GM23338 (cell line): Measurements from ENCODE around the gene MCEE. TPM values are rescaled to one million over a fixed set of nuclear protein-coding genes. Genes with fewer than 3 reads are reported as not detected.

Experiments
- ATAC-seq: fragments of 200-7000 bp; cut with Tn5 transposase; 3 replicates; pipeline ENCODE4 v1.9.1; 2020
- DNase-seq: peaks from one replicate; pipeline ENCODE4 v3.0.0-alpha.2; 2015; ENCODE audit warnings: low spot score
- H2AFZ ChIP-seq: fragments of 200-600 bp; sonication (generic); 2 replicates; pipeline ENCODE4 v1.8.0; 2016; ENCODE audit warnings: antibody characterized with exemption, mild to moderate bottlenecking, moderate library complexity
- H3F3A ChIP-seq: fragments of 200-600 bp; sonication (generic); replicated peaks from 2 replicates; pipeline ENCODE4 v1.8.0; 2017; ENCODE audit warnings: antibody characterized with exemption, mixed run types, low read depth
- H3K27ac ChIP-seq: fragments of 200-600 bp; sonication (generic); 2 replicates; pipeline ENCODE4 v1.6.1; 2016; ENCODE audit warnings: low read depth
- H3K27me3 ChIP-seq: fragments of 200-600 bp; sonication (generic); 2 replicates; pipeline ENCODE4 v1.8.0; 2016; ENCODE audit warnings: mild to moderate bottlenecking, mixed run types, moderate library complexity; ENCODE audit not compliant: insufficient read depth
- H3K36me3 ChIP-seq: fragments of 200-600 bp; sonication (generic); 2 replicates; pipeline ENCODE4 v1.8.0; 2016; ENCODE audit warnings: mild to moderate bottlenecking; ENCODE audit not compliant: insufficient read depth
- H3K4me1 ChIP-seq: fragments of 200-600 bp; sonication (generic); 2 replicates; pipeline ENCODE4 v1.8.0; 2016; ENCODE audit warnings: mild to moderate bottlenecking, moderate library complexity; ENCODE audit not compliant: insufficient read depth
- H3K4me2 ChIP-seq: fragments of 200-600 bp; sonication (generic); 2 replicates; pipeline ENCODE4 v1.7.1; 2017; ENCODE audit warnings: mixed run types
- H3K4me3 ChIP-seq: fragments of 200-600 bp; sonication (generic); 2 replicates; pipeline ENCODE4 v1.6.1; 2016; ENCODE audit warnings: mixed run types
- H3K79me2 ChIP-seq: fragments of 200-600 bp; sonication (generic); replicated peaks from 2 replicates; pipeline ENCODE4 v1.8.0; 2017; ENCODE audit warnings: mild to moderate bottlenecking; ENCODE audit not compliant: insufficient read depth
- H3K9me2 ChIP-seq: fragments of 200-600 bp; sonication (generic); 2 replicates; pipeline ENCODE4 v1.8.0; 2017; ENCODE audit not compliant: insufficient read depth
- H4K20me1 ChIP-seq: fragments of 200-600 bp; sonication (generic); replicated peaks from 2 replicates; pipeline ENCODE4 v1.8.0; 2017; ENCODE audit warnings: mild to moderate bottlenecking; ENCODE audit not compliant: insufficient read depth
- H3K27ac Mint-ChIP-seq: 2 replicates; pipeline ENCODE4 v1.8.0; 2020; ENCODE audit warnings: inconsistent platforms, mild to moderate bottlenecking, moderate library complexity, mixed read lengths
- H3K27me3 Mint-ChIP-seq: 3 replicates; pipeline ENCODE4 v1.8.0; 2022; ENCODE audit warnings: low read depth, mild to moderate bottlenecking, moderate library complexity, mixed read lengths, inconsistent platforms; ENCODE audit not compliant: insufficient read depth, poor library complexity
- H3K36me3 Mint-ChIP-seq: 3 replicates; pipeline ENCODE4 v1.8.0; 2021; ENCODE audit warnings: low read depth, mild to moderate bottlenecking, inconsistent platforms, moderate library complexity, mixed read lengths
- H3K4me1 Mint-ChIP-seq: 3 replicates; pipeline ENCODE4 v1.8.0; 2020; ENCODE audit warnings: mild to moderate bottlenecking, inconsistent platforms, mixed read lengths
- H3K4me3 Mint-ChIP-seq: 3 replicates; pipeline ENCODE4 v1.8.0; 2021; ENCODE audit warnings: moderate library complexity, mild to moderate bottlenecking, inconsistent platforms, mixed read lengths
- H3K9me3 Mint-ChIP-seq: 3 replicates; pipeline ENCODE4 v1.8.0; 2020; ENCODE audit warnings: moderate library complexity, mild to moderate bottlenecking, inconsistent platforms, mixed read lengths
- CREB1 ChIP-seq: fragments of 250-450 bp; sonication (Bioruptor Pico); IDR thresholded peaks from 2 replicates; pipeline ENCODE4 v1.5.0; 2020; ENCODE audit warnings: low read depth, mild to moderate bottlenecking, moderate library complexity
- CTCF ChIP-seq, 2 experiments: fragments of 200-600 bp in 1 of 2; sonication (generic) in 1 of 2; conservative IDR thresholded peaks; 2 replicates each; pipeline versions ENCODE4 v1.5.1 to v1.6.1; 2016 to 2017; ENCODE audit warnings: antibody characterized with exemption in 2 of 2, low read depth in 2 of 2, mild to moderate bottlenecking in 2 of 2, moderate library complexity in 1 of 2
- ETS1 ChIP-seq: IDR thresholded peaks from 2 replicates; pipeline ENCODE4 v1.6.1; 2016; ENCODE audit warnings: antibody characterized with exemption
- EZH2 ChIP-seq: fragments of 200-600 bp; sonication (generic); IDR thresholded peaks from one replicate; pipeline ENCODE4 v1.8.0; 2017; ENCODE audit warnings: antibody characterized with exemption, mild to moderate bottlenecking, low read depth; ENCODE audit not compliant: unreplicated experiment
- EZH2phosphoT487 ChIP-seq: fragments of 200-600 bp; sonication (generic); IDR thresholded peaks from one replicate; pipeline ENCODE4 v1.8.1; 2018; ENCODE audit warnings: antibody characterized with exemption; ENCODE audit not compliant: unreplicated experiment
- JUNB ChIP-seq: IDR thresholded peaks from one replicate; pipeline ENCODE4 v1.6.1; 2016; ENCODE audit warnings: antibody characterized with exemption; ENCODE audit not compliant: unreplicated experiment
- NANOG ChIP-seq: IDR thresholded peaks from 2 replicates; pipeline ENCODE4 v1.6.1; 2016; ENCODE audit warnings: antibody characterized with exemption, borderline replicate concordance
- POLR2AphosphoS5 ChIP-seq: IDR thresholded peaks from 2 replicates; pipeline ENCODE4 v1.6.1; 2016; ENCODE audit warnings: antibody characterized with exemption, low read depth
- REST ChIP-seq: IDR thresholded peaks from one replicate; pipeline ENCODE4 v1.6.1; 2018; ENCODE audit warnings: antibody characterized with exemption; ENCODE audit not compliant: unreplicated experiment
- STAT1 ChIP-seq: IDR thresholded peaks from one replicate; pipeline ENCODE4 v1.6.1; 2016; ENCODE audit warnings: antibody characterized with exemption; ENCODE audit not compliant: unreplicated experiment
- ZNF114 ChIP-seq: fragments of 250-450 bp; sonication (Bioruptor Pico); IDR thresholded peaks from 2 replicates; pipeline ENCODE4 v1.5.0; 2020; ENCODE audit warnings: mild to moderate bottlenecking, moderate library complexity
- ZNF331 ChIP-seq: fragments of 250-450 bp; sonication (Bioruptor Pico); IDR thresholded peaks from 2 replicates; pipeline ENCODE4 v1.5.0; 2020; ENCODE audit warnings: low read depth, mild to moderate bottlenecking, moderate library complexity
- ZNF462 ChIP-seq: fragments of 250-450 bp; sonication (Bioruptor Pico); IDR thresholded peaks from 2 replicates; pipeline ENCODE4 v1.5.0; 2020; ENCODE audit warnings: mild to moderate bottlenecking, moderate library complexity
- polyA plus RNA-seq: library from polyadenylated mRNA; unstranded; fragments of >200 nt; fragmentation: Nextera tagmentation; extraction: Ambion mirVana; gene quantifications from 2 replicates; pipeline ENCODE4 v1.2.1, GENCODE V29; 2016
- total RNA-seq: library from RNA; depleted of rRNA; stranded (reverse); fragments of >200 nt; shearing (Covaris generic); gene quantifications from 2 replicates; pipeline ENCODE4 v1.2.3, GENCODE V29; 2014

MCEE gene
- total and polyA plus RNA-seq, 2 experiments from 2014 or later = 8.4 to 26.2 TPM

- H3K36me3 ChIP-seq = no peaks in the 10 kb centered on the region
- Mint-ChIP-seq H3K4me1 (no peaks in the 10 kb centered on the region), H3K9me3 (no peaks in the 10 kb centered on the region), H3K27ac (no peak overlapping the region), H3K36me3 (no peaks in the 10 kb centered on the region), H3K27me3 (peaks cover 8% of the 10 kb centered on the region), H3K4me3 (no peak overlapping the region)
- no peak overlapping the region for H3K4me2 ChIP-seq
- H3K9me2 ChIP-seq = no peaks in the 10 kb centered on the region
- no peak overlapping the region for H3K4me3 ChIP-seq
- H2AFZ ChIP-seq = no peak overlapping the region
- H4K20me1 ChIP-seq = no peaks in the 10 kb centered on the region
- H3K27me3 ChIP-seq = no peaks in the 10 kb centered on the region
- H3K4me1 ChIP-seq = no peaks in the 10 kb centered on the region
- H3F3A ChIP-seq = no peaks in the 10 kb centered on the region
- TF ChIP-seq ZNF331 (CRISPR knock-in tag) (no peak), STAT1 (no peak), REST (no peak), POLR2AphosphoS5 (no peak), EZH2 (no peak), ZNF462 (CRISPR knock-in tag) (no peak), JUNB (no peak), ZNF114 (no peak), NANOG (no peak), ETS1 (no peak), CREB1 (CRISPR knock-in tag) (no peak), EZH2phosphoT487 (no peak), CTCF (conservative IDR thresholded peaks at IDR 0.05; ENCODE audit: low read depth in 2 of 2) (no peak)
- ATAC-seq = no peak
- no peak overlapping the region for H3K27ac ChIP-seq
- no peak for DNase-seq
- no peaks in the 10 kb centered on the region for H3K79me2 ChIP-seq
These were observed 69.2 kb downstream of the MCEE start for GRCh38 chr2:71060871-71061270.
